Measurements from ENCODE around the gene SLC5A1. TPM values are rescaled to one million over a fixed set of nuclear protein-coding genes. Genes with fewer than 3 reads are reported as not detected.
"Not testable (repeated sequence)": the region's sequence is repeated elsewhere in the genome, so short reads cannot be mapped to it uniquely, and the experiment has no call there.

Gene SLC5A1
- total and polyA plus RNA-seq, 7 experiments from 2014 or later = not detected

GRCh38 chr22:32144496-32145274 is 101.6 kb downstream of the SLC5A1 start:
- Mint-ChIP-seq H3K4me3 (peak overlapping the region in 7 of 10 donors; percentile 1 to 61 (median 26)), H3K4me1 (peaks cover 22 to 52% (median 36%) of the 10 kb centered on the region in 7 donors), H3K9me3 (peaks cover 3 to 26% (median 9%) of the 10 kb centered on the region in 11 donors), H3K27me3 (peaks cover 0 to 4% (median 0%) of the 10 kb centered on the region in 5 donors), H3K27ac (peak overlapping the region; percentile 1 to 90 (median 40)), H3K36me3 (peaks cover 0 to 4% (median 4%) of the 10 kb centered on the region in 5 donors)
- intact Hi-C loops (cut with micrococcal nuclease) = loop anchor here in 1 of 2 donors (5.0 kb wide), 3 partner anchors 63 to 328 kb away; partner anchors contain the start of genes FBXO7, RFPL2 and RTCB
- Histone ChIP-seq H3K36me3 (ENCODE audit: control insufficient read depth in 2 of 3, insufficient read depth in 3 of 3, low read length in 3 of 3) (no peaks in the 10 kb centered on the region), H3K4me1 (ENCODE audit: control insufficient read depth in 2 of 2, insufficient read depth in 2 of 2, low read length in 2 of 2) (peaks cover 0 to 8% of the 10 kb centered on the region in 2 donors), H3K4me3 (ENCODE audit: low read length) (no peak overlapping the region), H3K27me3 (ENCODE audit: control insufficient read depth in 2 of 2, insufficient read depth in 2 of 2, low read length in 2 of 2) (no peaks in the 10 kb centered on the region), H3K27ac (ENCODE audit: low read depth, low read length) (no peak overlapping the region), H3K9me3 (ENCODE audit: control insufficient read depth in 2 of 3, low read length in 3 of 3) (no peaks in the 10 kb centered on the region)
- ATAC-seq (peak; percentile 83), DNase-seq (peak in 6 of 9 donors; percentile 16 to 62 (median 36))
- ChIA-PET CTCF (no interaction called here), POLR2A (interaction anchor here (1.4 kb wide), 1 partner anchor 13 kb away, joined by 3 read pairs; no protein-coding TSS in a partner anchor)

DNA sequence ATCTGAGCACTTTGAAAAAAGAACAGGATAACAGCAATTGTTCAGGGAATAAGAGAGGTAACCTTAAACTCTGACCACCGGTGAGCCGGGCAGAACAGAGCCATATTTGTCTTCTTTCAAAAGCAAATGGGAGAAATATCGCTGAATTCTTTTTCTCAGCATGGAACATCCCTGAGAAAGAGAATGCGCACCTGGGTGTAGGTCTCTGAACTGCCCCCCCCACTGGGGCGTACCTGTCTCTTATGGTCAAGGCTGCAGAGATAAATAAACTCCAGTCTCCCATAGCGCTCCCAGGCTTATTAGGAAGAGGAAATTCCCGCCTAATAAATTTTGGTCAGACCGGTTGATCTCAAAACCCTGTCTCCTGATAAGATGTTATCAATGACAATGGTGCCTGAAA is 104.1 kb downstream of the SLC5A1 start:
- intact Hi-C loops (cut with micrococcal nuclease) = not testable (repeated sequence)

GRCh38 chr22:32148372-32148771 is 105.3 kb downstream of the SLC5A1 start:
- H3K9me3 ChIP-seq (ENCODE audit: control insufficient read depth in 2 of 3, low read length in 3 of 3); CTCF ChIA-PET; H3K36me3 Mint-ChIP-seq; H3K27ac ChIP-seq (ENCODE audit: low read depth, low read length); H3K27me3 Mint-ChIP-seq; ATAC-seq; H3K27me3 ChIP-seq (ENCODE audit: control insufficient read depth in 2 of 2, insufficient read depth in 2 of 2, low read length in 2 of 2); POLR2A ChIA-PET; H3K4me3 ChIP-seq (ENCODE audit: low read length); H3K4me3 Mint-ChIP-seq; H3K27ac Mint-ChIP-seq; intact Hi-C loops (cut with micrococcal nuclease); H3K36me3 ChIP-seq (ENCODE audit: control insufficient read depth in 2 of 3, insufficient read depth in 3 of 3, low read length in 3 of 3); DNase-seq; H3K4me1 ChIP-seq (ENCODE audit: control insufficient read depth in 2 of 2, insufficient read depth in 2 of 2, low read length in 2 of 2): not testable (repeated sequence)
- Mint-ChIP-seq H3K9me3 (peaks cover 3 to 26% (median 9%) of the 10 kb centered on the region in 11 donors), H3K4me1 (peaks cover 19 to 49% (median 23%) of the 10 kb centered on the region in 7 donors)

More for the DNA sequence above, 104.1 kb downstream of the SLC5A1 start:
- H3K27me3 Mint-ChIP-seq; H3K4me3 Mint-ChIP-seq; DNase-seq; H3K36me3 Mint-ChIP-seq; ATAC-seq; H3K9me3 ChIP-seq (ENCODE audit: control insufficient read depth in 2 of 3, low read length in 3 of 3); H3K4me1 ChIP-seq (ENCODE audit: control insufficient read depth in 2 of 2, insufficient read depth in 2 of 2, low read length in 2 of 2); H3K36me3 ChIP-seq (ENCODE audit: control insufficient read depth in 2 of 3, insufficient read depth in 3 of 3, low read length in 3 of 3); H3K27ac ChIP-seq (ENCODE audit: low read depth, low read length); H3K27me3 ChIP-seq (ENCODE audit: control insufficient read depth in 2 of 2, insufficient read depth in 2 of 2, low read length in 2 of 2); H3K4me3 ChIP-seq (ENCODE audit: low read length); H3K27ac Mint-ChIP-seq; POLR2A ChIA-PET; CTCF ChIA-PET: not testable (repeated sequence)
- H3K4me1 Mint-ChIP-seq = peaks cover 24 to 50% (median 30%) of the 10 kb centered on the region in 7 donors
- peaks cover 3 to 26% (median 9%) of the 10 kb centered on the region in 11 donors for H3K9me3 Mint-ChIP-seq

GRCh38 chr22:32150647-32151046 is 107.6 kb downstream of the SLC5A1 start:
- peaks cover 4 to 35% (median 5%) of the 10 kb centered on the region in 7 donors for H3K4me1 Mint-ChIP-seq
- intact Hi-C loops (cut with micrococcal nuclease); H3K9me3 ChIP-seq (ENCODE audit: control insufficient read depth in 2 of 3, low read length in 3 of 3); POLR2A ChIA-PET; H3K4me3 ChIP-seq (ENCODE audit: low read length); CTCF ChIA-PET; H3K4me1 ChIP-seq (ENCODE audit: control insufficient read depth in 2 of 2, insufficient read depth in 2 of 2, low read length in 2 of 2); DNase-seq; H3K4me3 Mint-ChIP-seq; H3K27me3 ChIP-seq (ENCODE audit: control insufficient read depth in 2 of 2, insufficient read depth in 2 of 2, low read length in 2 of 2); H3K27ac Mint-ChIP-seq; H3K36me3 Mint-ChIP-seq; H3K27ac ChIP-seq (ENCODE audit: low read depth, low read length); H3K36me3 ChIP-seq (ENCODE audit: control insufficient read depth in 2 of 3, insufficient read depth in 3 of 3, low read length in 3 of 3): not testable (repeated sequence)
- ATAC-seq = peak; percentile 54
- peaks cover 3 to 26% (median 9%) of the 10 kb centered on the region in 11 donors for H3K9me3 Mint-ChIP-seq
- peaks cover 0 to 12% (median 0%) of the 10 kb centered on the region in 5 donors for H3K27me3 Mint-ChIP-seq

- POLR2A ChIA-PET; ATAC-seq; H3K27me3 ChIP-seq (ENCODE audit: control insufficient read depth in 2 of 2, insufficient read depth in 2 of 2, low read length in 2 of 2); intact Hi-C loops (cut with micrococcal nuclease); H3K27ac Mint-ChIP-seq; DNase-seq; H3K4me3 ChIP-seq (ENCODE audit: low read length); H3K9me3 ChIP-seq (ENCODE audit: control insufficient read depth in 2 of 3, low read length in 3 of 3); H3K4me1 ChIP-seq (ENCODE audit: control insufficient read depth in 2 of 2, insufficient read depth in 2 of 2, low read length in 2 of 2); H3K36me3 Mint-ChIP-seq; CTCF ChIA-PET; H3K36me3 ChIP-seq (ENCODE audit: control insufficient read depth in 2 of 3, insufficient read depth in 3 of 3, low read length in 3 of 3); H3K27ac ChIP-seq (ENCODE audit: low read depth, low read length): not testable (repeated sequence)
- peaks cover 4 to 35% (median 5%) of the 10 kb centered on the region in 7 donors for H3K4me1 Mint-ChIP-seq
- H3K27me3 Mint-ChIP-seq = peaks cover 0 to 17% (median 0%) of the 10 kb centered on the region in 5 donors
- H3K9me3 Mint-ChIP-seq = peaks cover 3 to 25% (median 9%) of the 10 kb centered on the region in 11 donors
- H3K4me3 Mint-ChIP-seq = peak overlapping the region in 1 of 10 donors; percentile 17
Observed at GRCh38 chr22:32151641-32152040, 108.6 kb downstream of the SLC5A1 start.

DNA sequence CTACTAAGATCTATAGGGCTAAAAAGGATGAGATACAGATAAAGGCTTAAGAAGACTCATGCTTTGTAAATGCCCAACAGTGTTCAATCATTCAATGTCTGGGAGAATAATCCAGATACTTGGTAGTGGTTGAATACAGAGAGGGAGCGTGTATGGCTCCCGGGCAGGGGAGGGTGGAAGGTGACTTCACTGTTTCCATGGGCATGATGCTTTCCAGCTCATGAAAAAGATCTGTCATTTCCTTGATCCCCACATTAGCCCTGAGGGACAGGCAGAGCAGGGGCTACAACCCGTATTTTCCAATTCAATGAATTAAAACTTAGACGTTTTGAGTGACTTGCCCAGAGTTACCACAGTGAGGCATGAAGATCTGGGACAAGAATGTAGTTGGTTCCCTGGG is 111.7 kb downstream of the SLC5A1 start:
- H3K36me3 ChIP-seq (ENCODE audit: control insufficient read depth in 2 of 3, insufficient read depth in 3 of 3, low read length in 3 of 3); H3K36me3 Mint-ChIP-seq; H3K9me3 Mint-ChIP-seq; H3K9me3 ChIP-seq (ENCODE audit: control insufficient read depth in 2 of 3, low read length in 3 of 3); H3K4me1 ChIP-seq (ENCODE audit: control insufficient read depth in 2 of 2, insufficient read depth in 2 of 2, low read length in 2 of 2); POLR2A ChIA-PET; H3K27ac ChIP-seq (ENCODE audit: low read depth, low read length); H3K4me3 ChIP-seq (ENCODE audit: low read length); H3K27ac Mint-ChIP-seq; DNase-seq; H3K27me3 ChIP-seq (ENCODE audit: control insufficient read depth in 2 of 2, insufficient read depth in 2 of 2, low read length in 2 of 2); H3K4me3 Mint-ChIP-seq; CTCF ChIA-PET; intact Hi-C loops (cut with micrococcal nuclease); ATAC-seq: not testable (repeated sequence)
- H3K27me3 Mint-ChIP-seq = peaks cover 0 to 18% (median 0%) of the 10 kb centered on the region in 5 donors
- peaks cover 4 to 29% (median 5%) of the 10 kb centered on the region in 7 donors for H3K4me1 Mint-ChIP-seq
